Measurements from ENCODE around the gene SEMA5B.

Gene SEMA5B

DNA sequence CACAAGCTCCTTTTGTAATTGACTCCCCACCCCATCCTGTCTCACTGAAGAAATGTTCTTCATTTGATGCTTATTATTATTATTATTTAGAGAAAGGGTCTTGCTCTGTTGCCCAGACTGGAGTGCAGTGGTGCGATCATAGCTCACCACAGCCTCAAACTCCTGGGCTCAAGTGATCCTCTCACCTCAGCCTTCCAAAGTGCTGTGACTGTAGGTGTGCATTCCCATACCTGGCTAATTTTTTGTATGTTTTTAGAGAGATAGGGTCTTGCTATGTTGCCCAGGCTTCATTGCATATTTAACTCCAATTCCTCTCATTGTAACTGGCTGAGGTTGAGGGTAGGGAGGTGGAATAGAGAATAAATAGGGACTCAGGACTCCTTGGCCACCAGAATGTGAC, 22.3 kb downstream of the SEMA5B start:
- Histone ChIP-seq H3K27me3 (ENCODE audit: insufficient read depth, low read depth, severe bottlenecking) (no peaks in the 10 kb centered on the region), H3K27ac (no peak overlapping the region), H3K36me3 (no peaks in the 10 kb centered on the region), H3K4me3 (ENCODE audit: low read depth, low read length) (no peak overlapping the region), H3K9me3 (ENCODE audit: severe bottlenecking) (no peaks in the 10 kb centered on the region)
- TF ChIP-seq, protein P1, sequence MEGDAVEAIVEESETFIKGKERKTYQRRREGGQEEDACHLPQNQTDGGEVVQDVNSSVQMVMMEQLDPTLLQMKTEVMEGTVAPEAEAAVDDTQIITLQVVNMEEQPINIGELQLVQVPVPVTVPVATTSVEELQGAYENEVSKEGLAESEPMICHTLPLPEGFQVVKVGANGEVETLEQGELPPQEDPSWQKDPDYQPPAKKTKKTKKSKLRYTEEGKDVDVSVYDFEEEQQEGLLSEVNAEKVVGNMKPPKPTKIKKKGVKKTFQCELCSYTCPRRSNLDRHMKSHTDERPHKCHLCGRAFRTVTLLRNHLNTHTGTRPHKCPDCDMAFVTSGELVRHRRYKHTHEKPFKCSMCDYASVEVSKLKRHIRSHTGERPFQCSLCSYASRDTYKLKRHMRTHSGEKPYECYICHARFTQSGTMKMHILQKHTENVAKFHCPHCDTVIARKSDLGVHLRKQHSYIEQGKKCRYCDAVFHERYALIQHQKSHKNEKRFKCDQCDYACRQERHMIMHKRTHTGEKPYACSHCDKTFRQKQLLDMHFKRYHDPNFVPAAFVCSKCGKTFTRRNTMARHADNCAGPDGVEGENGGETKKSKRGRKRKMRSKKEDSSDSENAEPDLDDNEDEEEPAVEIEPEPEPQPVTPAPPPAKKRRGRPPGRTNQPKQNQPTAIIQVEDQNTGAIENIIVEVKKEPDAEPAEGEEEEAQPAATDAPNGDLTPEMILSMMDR (IDR thresholded peaks at IDR 0.05; ENCODE audit: low read depth, low read length): no peak
- no peak for DNase-seq

DNA sequence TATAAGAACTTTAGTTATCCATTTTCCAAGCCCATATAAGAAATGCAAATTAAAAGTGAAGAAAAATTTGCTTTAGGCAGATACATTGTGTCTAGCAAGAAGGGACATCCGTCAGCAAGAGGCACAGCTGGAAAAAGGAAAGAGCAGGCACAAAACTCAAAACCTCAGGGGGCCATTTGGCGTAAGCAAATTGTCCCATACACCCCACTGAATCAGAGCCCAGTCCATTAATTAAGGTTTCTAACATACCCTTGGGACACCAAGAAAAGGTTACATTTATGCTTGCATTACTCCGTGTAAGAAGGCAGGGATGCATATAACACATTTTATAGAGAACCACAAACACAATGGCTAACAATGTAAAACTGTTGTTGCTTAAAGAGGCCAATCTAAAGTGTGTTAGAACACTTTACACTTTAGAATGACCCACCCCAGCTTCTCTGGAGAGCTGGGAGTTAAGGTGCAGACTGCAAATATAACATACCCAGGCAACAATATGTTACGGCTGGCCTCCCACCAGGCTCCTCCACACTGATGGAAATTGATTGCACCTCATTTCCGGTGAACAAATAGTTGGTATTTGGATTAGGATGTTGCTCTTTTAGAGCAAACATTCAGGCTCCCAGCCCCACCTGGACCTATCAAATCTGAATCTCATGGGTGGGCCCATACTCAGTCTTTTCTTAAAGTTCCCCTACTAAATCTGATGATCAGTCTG, 23.2 kb downstream of the SEMA5B start:
- no peak for DNase-seq
- Histone ChIP-seq H3K27ac (no peak overlapping the region), H3K27me3 (ENCODE audit: insufficient read depth, low read depth, severe bottlenecking) (no peaks in the 10 kb centered on the region), H3K36me3 (no peaks in the 10 kb centered on the region), H3K4me3 (ENCODE audit: low read depth, low read length) (no peak overlapping the region), H3K9me3 (ENCODE audit: severe bottlenecking) (no peaks in the 10 kb centered on the region)
- TF ChIP-seq, protein P1 (IDR thresholded peaks at IDR 0.05; ENCODE audit: low read depth, low read length): no peak

DNA sequence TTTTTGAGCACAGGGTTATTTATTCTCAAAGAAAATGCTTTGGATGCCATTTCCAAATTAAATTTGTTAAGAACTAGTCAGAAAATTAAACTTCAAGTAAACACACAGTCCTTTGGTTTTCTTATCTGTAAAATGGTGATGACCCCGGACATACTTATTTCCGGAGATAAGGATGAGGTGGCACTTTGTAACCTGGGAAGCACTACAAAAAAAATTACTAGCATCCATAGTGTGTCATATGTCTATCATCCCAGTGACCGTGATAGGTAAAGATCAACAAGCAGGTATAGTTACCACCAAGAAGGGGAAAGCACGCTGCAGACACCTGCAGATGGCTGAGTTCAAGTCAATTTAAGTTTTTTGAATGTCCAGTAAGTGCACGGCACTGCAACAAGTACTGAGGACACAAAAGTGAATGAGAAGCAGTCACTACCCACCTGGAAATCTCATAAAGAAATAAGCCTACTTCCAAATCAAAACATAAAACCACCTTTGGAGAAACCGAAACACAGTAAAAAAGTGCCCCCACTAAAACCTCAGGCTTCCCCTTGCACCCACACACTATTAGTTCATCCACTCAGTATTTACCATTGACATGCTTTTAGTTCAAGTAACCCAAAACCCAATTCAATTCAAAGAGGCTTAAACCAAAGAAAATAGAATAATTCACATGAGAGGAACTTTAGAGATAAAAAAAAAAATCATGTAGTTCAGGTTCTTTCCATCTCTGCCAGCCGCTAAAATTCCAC, 24.6 kb downstream of the SEMA5B start:
- no peaks in the 10 kb centered on the region for H3K36me3 ChIP-seq
- H3K27me3 ChIP-seq (ENCODE audit: insufficient read depth, low read depth, severe bottlenecking): no peaks in the 10 kb centered on the region
- DNase-seq: no peak
- TF ChIP-seq, protein P1 (IDR thresholded peaks at IDR 0.05; ENCODE audit: low read depth, low read length): no peak
- H3K9me3 ChIP-seq (ENCODE audit: severe bottlenecking): no peaks in the 10 kb centered on the region
- H3K4me3 ChIP-seq (ENCODE audit: low read depth, low read length): no peak overlapping the region
- no peak overlapping the region for H3K27ac ChIP-seq

DNA sequence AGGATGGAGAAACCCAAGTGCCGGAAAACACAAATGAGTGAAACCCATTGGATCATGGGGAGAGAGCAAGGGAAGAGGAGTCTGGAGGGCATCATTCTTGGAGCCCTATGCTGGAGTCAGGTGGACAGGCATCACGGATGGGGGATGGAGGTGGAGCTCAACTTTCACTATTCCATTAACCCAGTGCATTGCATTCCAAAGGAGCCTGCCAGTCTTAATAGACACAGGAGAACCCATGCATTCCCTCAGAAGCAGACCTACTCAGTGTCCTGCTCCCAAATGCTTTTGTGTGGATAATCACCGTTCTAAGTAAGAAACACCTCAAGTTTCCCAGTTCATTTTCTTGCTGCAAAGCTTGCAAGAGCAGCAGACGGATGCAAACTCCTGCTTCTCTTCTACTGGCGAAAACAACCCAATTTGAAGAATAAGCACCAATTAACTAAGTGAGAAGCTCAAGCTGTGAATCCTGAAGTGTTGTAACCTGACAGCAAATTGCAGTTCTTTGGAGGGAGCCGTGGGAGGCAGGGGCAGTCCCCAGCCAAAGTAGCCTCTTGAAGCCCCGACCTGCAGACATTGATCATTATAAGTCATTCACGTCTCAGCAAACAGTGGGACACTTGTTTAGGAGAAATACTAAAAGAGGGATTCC, 25.3 kb downstream of the SEMA5B start:
- Histone ChIP-seq H3K36me3 (no peaks in the 10 kb centered on the region), H3K27ac (no peak overlapping the region), H3K9me3 (ENCODE audit: severe bottlenecking) (no peaks in the 10 kb centered on the region), H3K4me3 (ENCODE audit: low read depth, low read length) (no peak overlapping the region), H3K27me3 (ENCODE audit: insufficient read depth, low read depth, severe bottlenecking) (no peaks in the 10 kb centered on the region)
- TF ChIP-seq, protein P1 (IDR thresholded peaks at IDR 0.05; ENCODE audit: low read depth, low read length): no peak
- DNase-seq: no peak

DNA sequence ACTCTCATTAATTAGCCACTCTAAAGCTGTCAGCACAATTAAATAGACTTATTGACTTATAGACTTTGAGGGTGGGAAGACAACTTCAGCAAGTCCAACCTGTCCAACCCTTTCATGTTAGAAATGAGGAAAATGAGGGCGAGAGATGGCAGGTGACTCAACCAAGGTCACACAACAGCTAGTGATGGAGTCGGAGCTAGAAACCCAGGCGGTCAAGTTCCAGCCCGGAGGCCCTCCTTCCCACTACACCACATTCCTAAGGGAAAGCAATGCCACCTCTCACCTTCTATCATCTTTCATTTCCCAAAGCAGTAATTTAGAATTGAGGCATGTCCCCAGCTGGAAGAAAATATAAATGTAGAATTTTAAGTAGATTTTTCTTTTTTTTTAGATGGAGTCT, 28.7 kb downstream of the SEMA5B start:
- Histone ChIP-seq H3K27ac (no peak overlapping the region), H3K36me3 (no peaks in the 10 kb centered on the region), H3K4me3 (ENCODE audit: low read depth, low read length) (no peak overlapping the region), H3K9me3 (ENCODE audit: severe bottlenecking) (no peaks in the 10 kb centered on the region), H3K27me3 (ENCODE audit: insufficient read depth, low read depth, severe bottlenecking) (no peaks in the 10 kb centered on the region)
- TF ChIP-seq, protein P1 (IDR thresholded peaks at IDR 0.05; ENCODE audit: low read depth, low read length): no peak
- DNase-seq: no peak
